ENCODE data around the gene ASCC1. TPM values are rescaled to one million over a fixed set of nuclear protein-coding genes. Genes with fewer than 3 reads are reported as not detected.

The ASCC1 gene
- total and polyA plus RNA-seq, 2 of the 13 experiments (the other 11 are each of a cell fraction or from before 2014, with no cell fraction given) = 21.6 to 30.1 TPM

DNA sequence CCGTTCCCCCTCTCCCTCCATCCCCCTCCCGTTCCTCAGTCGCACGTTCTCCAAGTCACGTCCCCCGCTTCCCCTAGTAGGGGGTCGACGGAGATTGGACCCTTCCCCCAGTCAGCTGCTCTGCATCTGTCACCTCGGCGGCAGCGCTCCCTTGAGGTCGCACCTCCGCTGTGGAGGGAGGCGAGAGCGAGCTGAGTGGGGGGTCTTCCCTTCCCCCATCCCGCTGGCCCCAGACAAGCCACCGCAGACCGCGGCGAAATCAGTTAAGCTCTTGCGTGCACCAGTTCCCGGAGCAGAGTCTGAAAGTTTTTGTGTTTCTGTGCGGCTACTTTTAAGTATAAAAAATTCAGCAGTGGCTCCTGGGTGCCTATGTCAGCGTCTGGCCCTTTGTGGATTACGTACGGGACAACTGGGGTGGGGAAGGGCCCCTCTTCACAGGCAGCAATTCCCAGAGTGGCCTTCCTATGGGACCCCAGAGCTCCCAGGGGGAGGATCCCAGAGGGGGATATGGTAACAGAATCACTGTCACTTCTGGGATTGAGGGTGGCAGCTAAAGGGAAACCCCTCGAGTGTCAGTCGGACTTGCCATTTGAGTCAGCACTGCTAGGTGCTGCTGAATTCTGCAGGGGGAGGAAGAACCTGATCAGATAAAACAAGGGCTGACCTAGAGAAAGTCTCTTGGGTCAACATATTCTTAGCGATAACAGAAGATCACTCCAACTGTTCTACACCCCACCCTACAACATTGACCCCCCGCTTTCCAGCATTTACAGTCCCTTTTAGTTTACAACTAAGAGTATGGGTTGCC is 45.1 kb upstream of the ASCC1 start (continued):
- TF ChIP-seq NCOA1 (CRISPR knock-in tag; IDR thresholded peaks at IDR 0.05) = no peak
- TF ChIP-seq ZNF350 (CRISPR knock-in tag; IDR thresholded peaks at IDR 0.05; ENCODE audit: borderline replicate concordance, low read depth) = 0 out of 2 replicates have a peak, but pooled peaks have one; percentile 71
- no peak for TF ChIP-seq EED (CRISPR knock-in tag; IDR thresholded peaks at IDR 0.05)
- TF ChIP-seq ELF1 (CRISPR knock-in tag; IDR thresholded peaks at IDR 0.05) = peak; percentile 0; the same call in 1 of the 2 replicates
- TF ChIP-seq ZNF556 (CRISPR knock-in tag; IDR thresholded peaks at IDR 0.05; ENCODE audit: borderline replicate concordance) = peak; percentile 14; the same call in 1 of the 2 replicates
- peak; percentile 23; the same call in 1 of the 2 replicates for TF ChIP-seq ZNF83 (CRISPR knock-in tag; IDR thresholded peaks at IDR 0.05; ENCODE audit: borderline replicate concordance)
- no peak for TF ChIP-seq KDM4B (CRISPR knock-in tag; IDR thresholded peaks at IDR 0.05)
- TF ChIP-seq TFE3 (CRISPR knock-in tag; IDR thresholded peaks at IDR 0.05) = peak; percentile 88
- no peak for TF ChIP-seq MAFF (IDR thresholded peaks at IDR 0.05; ENCODE audit: low read depth, low read length)
- TF ChIP-seq, protein P1, sequence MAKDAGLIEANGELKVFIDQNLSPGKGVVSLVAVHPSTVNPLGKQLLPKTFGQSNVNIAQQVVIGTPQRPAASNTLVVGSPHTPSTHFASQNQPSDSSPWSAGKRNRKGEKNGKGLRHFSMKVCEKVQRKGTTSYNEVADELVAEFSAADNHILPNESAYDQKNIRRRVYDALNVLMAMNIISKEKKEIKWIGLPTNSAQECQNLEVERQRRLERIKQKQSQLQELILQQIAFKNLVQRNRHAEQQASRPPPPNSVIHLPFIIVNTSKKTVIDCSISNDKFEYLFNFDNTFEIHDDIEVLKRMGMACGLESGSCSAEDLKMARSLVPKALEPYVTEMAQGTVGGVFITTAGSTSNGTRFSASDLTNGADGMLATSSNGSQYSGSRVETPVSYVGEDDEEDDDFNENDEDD (CRISPR knock-in tag; IDR thresholded peaks at IDR 0.05; ENCODE audit: borderline replicate concordance) = peak; percentile 42; the same call in 1 of the 2 replicates
- no peak; the same call in 1 of the 2 replicates for TF ChIP-seq ZNF691 (CRISPR knock-in tag; IDR thresholded peaks at IDR 0.05; ENCODE audit: borderline replicate concordance, low read depth)
- TF ChIP-seq, protein P2, sequence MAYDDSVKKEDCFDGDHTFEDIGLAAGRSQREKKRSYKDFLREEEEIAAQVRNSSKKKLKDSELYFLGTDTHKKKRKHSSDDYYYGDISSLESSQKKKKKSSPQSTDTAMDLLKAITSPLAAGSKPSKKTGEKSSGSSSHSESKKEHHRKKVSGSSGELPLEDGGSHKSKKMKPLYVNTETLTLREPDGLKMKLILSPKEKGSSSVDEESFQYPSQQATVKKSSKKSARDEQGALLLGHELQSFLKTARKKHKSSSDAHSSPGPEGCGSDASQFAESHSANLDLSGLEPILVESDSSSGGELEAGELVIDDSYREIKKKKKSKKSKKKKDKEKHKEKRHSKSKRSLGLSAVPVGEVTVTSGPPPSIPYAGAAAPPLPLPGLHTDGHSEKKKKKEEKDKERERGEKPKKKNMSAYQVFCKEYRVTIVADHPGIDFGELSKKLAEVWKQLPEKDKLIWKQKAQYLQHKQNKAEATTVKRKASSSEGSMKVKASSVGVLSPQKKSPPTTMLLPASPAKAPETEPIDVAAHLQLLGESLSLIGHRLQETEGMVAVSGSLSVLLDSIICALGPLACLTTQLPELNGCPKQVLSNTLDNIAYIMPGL (CRISPR knock-in tag; IDR thresholded peaks at IDR 0.05; ENCODE audit: borderline replicate concordance in 1 of 2, low read depth in 1 of 2) = peak in 1 of 2 experiments; percentile 25; a peak in 2 of 4 replicates
- peak; percentile 43; the same call in 1 of the 2 replicates for TF ChIP-seq IRF2 (CRISPR knock-in tag; IDR thresholded peaks at IDR 0.05)
- TF ChIP-seq, protein P3, sequence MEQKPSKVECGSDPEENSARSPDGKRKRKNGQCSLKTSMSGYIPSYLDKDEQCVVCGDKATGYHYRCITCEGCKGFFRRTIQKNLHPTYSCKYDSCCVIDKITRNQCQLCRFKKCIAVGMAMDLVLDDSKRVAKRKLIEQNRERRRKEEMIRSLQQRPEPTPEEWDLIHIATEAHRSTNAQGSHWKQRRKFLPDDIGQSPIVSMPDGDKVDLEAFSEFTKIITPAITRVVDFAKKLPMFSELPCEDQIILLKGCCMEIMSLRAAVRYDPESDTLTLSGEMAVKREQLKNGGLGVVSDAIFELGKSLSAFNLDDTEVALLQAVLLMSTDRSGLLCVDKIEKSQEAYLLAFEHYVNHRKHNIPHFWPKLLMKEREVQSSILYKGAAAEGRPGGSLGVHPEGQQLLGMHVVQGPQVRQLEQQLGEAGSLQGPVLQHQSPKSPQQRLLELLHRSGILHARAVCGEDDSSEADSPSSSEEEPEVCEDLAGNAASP (CRISPR knock-in tag; IDR thresholded peaks at IDR 0.05; ENCODE audit: borderline replicate concordance) = no peak
- peak; percentile 90 for TF ChIP-seq PPARG (CRISPR knock-in tag; conservative IDR thresholded peaks at IDR 0.05)
- TF ChIP-seq ZNF496 (CRISPR knock-in tag; IDR thresholded peaks at IDR 0.05; ENCODE audit: insufficient replicate concordance) = no peak
- TF ChIP-seq, protein P4, sequence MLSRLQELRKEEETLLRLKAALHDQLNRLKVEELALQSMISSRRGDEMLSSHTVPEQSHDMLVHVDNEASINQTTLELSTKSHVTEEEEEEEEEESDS (CRISPR knock-in tag; IDR thresholded peaks at IDR 0.05; ENCODE audit: borderline replicate concordance) = no peak
- no peak for TF ChIP-seq ZNF101 (CRISPR knock-in tag; IDR thresholded peaks at IDR 0.05; ENCODE audit: borderline replicate concordance, low read depth)
- TF ChIP-seq, protein P5, sequence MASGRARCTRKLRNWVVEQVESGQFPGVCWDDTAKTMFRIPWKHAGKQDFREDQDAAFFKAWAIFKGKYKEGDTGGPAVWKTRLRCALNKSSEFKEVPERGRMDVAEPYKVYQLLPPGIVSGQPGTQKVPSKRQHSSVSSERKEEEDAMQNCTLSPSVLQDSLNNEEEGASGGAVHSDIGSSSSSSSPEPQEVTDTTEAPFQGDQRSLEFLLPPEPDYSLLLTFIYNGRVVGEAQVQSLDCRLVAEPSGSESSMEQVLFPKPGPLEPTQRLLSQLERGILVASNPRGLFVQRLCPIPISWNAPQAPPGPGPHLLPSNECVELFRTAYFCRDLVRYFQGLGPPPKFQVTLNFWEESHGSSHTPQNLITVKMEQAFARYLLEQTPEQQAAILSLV (CRISPR knock-in tag; IDR thresholded peaks at IDR 0.05; ENCODE audit: borderline replicate concordance) = peak; percentile 74

Measured in HepG2 (cell line).